Fibroblast of the aortic adventitia (primary cell): ENCODE measurements around the gene KMT2D. TPM values are rescaled to one million over a fixed set of nuclear protein-coding genes. Genes with fewer than 3 reads are reported as not detected.

Source experiments
- DNase-seq: peaks from one replicate; pipeline ENCODE4 v3.0.0-alpha.2; 2010; ENCODE audit warnings: low read depth
- H3K4me3 ChIP-seq: 2 replicates; pipeline ENCODE4 v1.5.1; 2011; ENCODE audit warnings: low read depth, mild to moderate bottlenecking, control low read depth, low read length, moderate library complexity
- total RNA-seq: library from RNA; depleted of rRNA; stranded (reverse); fragments of >200 nt; gene quantifications from 2 replicates; pipeline ENCODE4 v1.2.3, GENCODE V29; 2012; ENCODE audit warnings: low replicate concordance
- TF ChIP-seq, protein P1 (sequence below): IDR thresholded peaks from 2 replicates; pipeline ENCODE4 v1.5.1; 2011; ENCODE audit warnings: mild to moderate bottlenecking, low read length, control low read depth, inconsistent platforms; ENCODE audit not compliant: insufficient read depth

KMT2D gene
- total RNA-seq, 1 donor = 23.8 TPM

DNA sequence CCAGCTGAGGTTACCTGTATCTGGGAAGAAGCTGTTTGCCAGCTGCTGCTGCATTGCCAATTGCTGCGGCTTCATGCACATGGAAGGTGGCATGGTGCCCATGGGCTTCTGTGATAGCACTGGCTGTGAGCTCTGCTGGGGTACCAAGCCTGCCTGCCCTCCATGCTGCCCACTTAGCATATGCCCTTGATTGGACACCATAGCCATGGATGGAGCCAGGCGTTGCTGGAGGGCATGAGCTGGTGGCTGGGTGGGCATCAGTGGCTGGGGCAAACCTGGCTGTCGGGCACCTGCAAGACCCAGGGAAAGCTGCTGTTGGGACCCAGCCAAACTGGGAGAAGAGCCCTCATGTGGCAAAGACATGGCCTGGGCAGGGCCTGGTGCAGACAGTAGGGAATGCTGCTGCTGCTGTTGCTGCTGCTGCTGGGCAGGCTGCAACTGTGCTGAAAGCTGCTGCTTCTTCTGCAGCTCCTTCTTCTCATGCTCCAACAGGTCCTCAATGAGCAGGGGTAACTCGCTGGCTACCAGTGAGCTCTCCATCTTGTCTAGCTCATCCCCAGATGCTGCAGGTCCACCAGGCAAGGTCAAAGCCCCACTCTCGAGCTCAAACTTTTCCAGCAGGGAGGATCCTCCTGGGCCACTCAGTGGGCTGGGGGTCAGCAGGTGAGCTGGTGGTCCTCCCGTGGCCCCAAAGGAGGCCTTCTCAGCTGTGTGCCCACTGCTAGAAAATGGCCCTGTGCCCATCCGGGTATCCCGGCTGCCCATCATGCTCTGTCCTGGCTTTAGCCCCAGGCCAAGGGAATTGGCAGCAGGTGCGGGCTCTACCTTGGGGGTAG is 23.3 kb downstream of the KMT2D start:
- TF ChIP-seq, protein P1, sequence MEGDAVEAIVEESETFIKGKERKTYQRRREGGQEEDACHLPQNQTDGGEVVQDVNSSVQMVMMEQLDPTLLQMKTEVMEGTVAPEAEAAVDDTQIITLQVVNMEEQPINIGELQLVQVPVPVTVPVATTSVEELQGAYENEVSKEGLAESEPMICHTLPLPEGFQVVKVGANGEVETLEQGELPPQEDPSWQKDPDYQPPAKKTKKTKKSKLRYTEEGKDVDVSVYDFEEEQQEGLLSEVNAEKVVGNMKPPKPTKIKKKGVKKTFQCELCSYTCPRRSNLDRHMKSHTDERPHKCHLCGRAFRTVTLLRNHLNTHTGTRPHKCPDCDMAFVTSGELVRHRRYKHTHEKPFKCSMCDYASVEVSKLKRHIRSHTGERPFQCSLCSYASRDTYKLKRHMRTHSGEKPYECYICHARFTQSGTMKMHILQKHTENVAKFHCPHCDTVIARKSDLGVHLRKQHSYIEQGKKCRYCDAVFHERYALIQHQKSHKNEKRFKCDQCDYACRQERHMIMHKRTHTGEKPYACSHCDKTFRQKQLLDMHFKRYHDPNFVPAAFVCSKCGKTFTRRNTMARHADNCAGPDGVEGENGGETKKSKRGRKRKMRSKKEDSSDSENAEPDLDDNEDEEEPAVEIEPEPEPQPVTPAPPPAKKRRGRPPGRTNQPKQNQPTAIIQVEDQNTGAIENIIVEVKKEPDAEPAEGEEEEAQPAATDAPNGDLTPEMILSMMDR = no peak
- no peak for DNase-seq

DNA sequence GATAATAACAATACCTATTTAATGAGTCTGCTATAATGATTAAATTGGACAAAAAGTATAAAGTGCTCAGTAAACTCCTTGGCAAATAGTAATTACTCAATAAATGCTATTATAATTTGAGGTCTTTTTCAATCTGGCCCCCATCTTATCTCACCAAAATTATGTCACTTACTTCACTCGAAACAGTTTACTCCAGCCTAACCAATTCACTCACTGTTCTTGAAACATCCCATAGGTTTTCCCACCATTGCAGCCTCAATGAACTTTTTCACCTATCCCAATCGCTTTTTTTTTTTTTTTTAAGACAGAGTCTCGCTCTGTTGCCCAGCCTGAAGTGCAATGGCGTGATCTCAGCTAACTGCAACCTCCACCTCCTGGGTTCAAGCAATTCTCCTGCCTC is 24.6 kb downstream of the KMT2D start:
- H3K4me3 ChIP-seq = no peak overlapping the region
- DNase-seq = no peak
- TF ChIP-seq, protein P1 = no peak

More for the DNA sequence above, 23.3 kb downstream of the KMT2D start:
- no peak overlapping the region for H3K4me3 ChIP-seq

DNA sequence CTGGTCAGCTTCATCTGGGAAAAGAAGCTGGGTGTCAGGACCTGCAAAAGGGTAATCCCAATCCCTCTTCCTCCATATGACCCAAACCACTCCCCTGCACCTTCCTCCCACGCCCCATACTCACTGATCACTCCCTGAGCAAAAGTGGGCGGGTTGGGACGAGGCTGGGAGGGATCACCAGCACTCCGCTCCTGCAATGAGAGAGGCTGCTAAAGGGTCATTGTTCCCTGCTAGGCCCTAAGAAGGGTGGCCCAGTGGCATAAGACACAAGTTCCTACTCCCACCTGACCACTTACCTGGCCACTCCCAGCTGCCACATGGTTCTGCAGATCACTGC is 26.3 kb downstream of the KMT2D start:
- H3K4me3 ChIP-seq = no peak overlapping the region
- no peak for DNase-seq
- TF ChIP-seq, protein P1 = no peak

DNA sequence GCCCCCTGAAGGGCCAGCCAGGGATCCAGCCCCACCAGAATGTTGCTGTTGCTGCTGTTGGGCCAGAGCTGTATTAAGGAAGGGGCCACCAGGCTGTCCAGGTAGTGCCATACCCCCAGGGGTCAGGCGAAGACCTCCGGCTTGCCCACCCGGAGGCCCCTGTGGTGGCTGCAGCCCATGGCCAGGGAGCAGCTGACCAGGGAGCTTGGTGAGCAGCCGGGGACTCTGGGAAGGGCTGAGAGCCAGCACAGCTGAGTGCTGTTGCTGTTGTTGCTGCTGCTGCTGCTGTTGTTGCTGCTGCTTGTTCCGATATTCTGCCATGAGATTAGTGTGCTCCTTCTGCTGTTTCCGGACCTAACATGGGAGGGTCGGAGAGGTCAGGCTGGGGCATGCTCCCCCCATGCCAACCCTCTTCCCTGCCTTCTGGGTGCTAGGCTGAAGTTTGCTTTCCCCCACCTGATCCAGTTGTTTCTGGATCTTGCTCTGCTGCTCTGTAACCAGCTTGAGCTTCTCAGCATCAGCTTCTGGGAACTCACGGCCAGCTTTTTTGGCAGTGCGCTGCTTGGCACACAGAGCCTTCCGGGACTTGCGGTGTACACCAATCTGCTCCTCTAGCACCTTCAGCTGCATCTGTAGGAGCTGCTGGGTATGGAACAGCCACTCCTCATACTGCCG is 26.8 kb downstream of the KMT2D start:
- no peak for DNase-seq
- TF ChIP-seq, protein P1 = no peak
- no peak overlapping the region for H3K4me3 ChIP-seq

DNA sequence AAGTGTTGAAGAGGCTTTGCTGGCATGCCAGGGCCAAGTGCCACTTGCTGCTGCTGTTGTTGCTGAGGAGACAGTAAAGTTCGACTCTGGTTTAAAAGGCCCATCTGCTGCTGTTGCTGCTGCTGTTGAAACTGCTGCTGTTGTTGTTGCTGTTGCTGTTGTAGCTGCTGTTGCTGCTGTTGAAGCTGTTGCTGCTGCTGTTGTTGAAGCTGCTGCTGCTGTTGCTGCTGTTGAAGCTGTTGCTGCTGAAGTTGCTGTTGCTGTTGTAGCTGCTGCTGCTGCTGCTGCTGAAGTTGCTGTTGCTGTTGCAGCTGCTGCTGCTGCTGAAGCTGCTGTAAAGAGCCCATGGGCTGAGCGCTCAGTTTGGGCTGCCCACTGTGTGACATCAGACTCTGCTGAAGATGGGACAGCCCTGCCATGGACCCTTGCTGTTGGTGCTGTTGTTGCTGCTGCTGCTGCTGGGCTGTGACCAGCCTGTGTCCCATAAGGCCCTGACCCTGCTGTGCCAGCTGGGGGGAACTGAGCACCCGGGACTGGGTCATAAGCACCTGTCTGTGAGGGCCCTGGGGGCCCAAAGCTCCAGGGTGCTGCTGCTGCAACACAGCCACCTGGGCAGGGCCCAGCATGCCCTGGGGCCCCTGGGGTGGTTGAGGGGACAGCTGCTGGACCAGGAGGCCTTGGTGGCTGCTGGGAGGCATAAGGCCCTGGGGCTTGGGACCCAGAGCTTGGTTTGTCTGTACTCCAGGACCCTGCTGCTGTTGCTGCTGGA is 27.7 kb downstream of the KMT2D start:
- no peak for DNase-seq
- H3K4me3 ChIP-seq = no peak overlapping the region
- TF ChIP-seq, protein P1 = no peak

DNA sequence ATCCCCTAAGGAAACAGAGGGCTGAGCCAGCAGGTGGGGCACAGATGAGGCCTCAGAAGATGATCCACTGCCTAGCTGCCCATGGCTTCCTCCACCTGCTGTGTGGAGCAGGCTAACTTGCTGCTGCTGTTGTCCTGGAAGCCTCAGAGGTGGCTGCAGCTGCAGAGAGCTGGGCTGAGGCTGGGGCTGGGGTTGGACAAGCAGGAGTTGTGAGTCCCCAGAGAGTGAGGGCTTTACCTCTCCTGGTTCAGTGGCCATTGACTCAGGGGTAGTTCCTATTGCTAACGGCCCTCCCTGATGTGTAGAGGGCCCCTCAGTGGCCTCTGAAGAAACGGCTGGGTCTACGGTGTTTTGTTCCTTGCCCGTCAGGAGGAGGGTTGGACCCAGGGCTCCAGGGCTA is 28.3 kb downstream of the KMT2D start:
- DNase-seq = no peak
- no peak overlapping the region for H3K4me3 ChIP-seq
- TF ChIP-seq, protein P1 = no peak
